ENCODE results near the gene AOAH.

The AOAH gene

GRCh38 chr7:36599645-36600313 is 124.5 kb downstream of the AOAH start:
- DNase-seq = no peak

- DNase-seq = no peak
Observed at GRCh38 chr7:36598054-36598674, 126.1 kb downstream of the AOAH start.

GRCh38 chr7:36597090-36597773 is 127.1 kb downstream of the AOAH start:
- no peak for DNase-seq

- DNase-seq = no peak
Observed at GRCh38 chr7:36594445-36594844, 129.8 kb downstream of the AOAH start.

- no peak for DNase-seq
Observed at GRCh38 chr7:36591636-36592035, 132.7 kb downstream of the AOAH start.

- DNase-seq = no peak
Observed at GRCh38 chr7:36589391-36589790, 134.9 kb downstream of the AOAH start.

- DNase-seq = peak; percentile 15
Observed at GRCh38 chr7:36583318-36583717, 141.0 kb downstream of the AOAH start.

GRCh38 chr7:36575832-36576231 is 148.5 kb downstream of the AOAH start:
- DNase-seq = no peak

- DNase-seq = no peak
Observed at GRCh38 chr7:36573066-36573465, 151.2 kb downstream of the AOAH start.

- DNase-seq = no peak
Observed at GRCh38 chr7:36571190-36571560, 153.1 kb downstream of the AOAH start.

GRCh38 chr7:36570528-36571189 is 153.6 kb downstream of the AOAH start:
- DNase-seq = no peak

GRCh38 chr7:36568452-36568849 is 155.8 kb downstream of the AOAH start:
- no peak for DNase-seq

- DNase-seq = no peak
Observed at GRCh38 chr7:36567699-36568451, 156.4 kb downstream of the AOAH start.

- no peak for DNase-seq
Observed at GRCh38 chr7:36565792-36566356, 158.4 kb downstream of the AOAH start.

- no peak for DNase-seq
Observed at GRCh38 chr7:36564489-36564888, 159.8 kb downstream of the AOAH start.

GRCh38 chr7:36563706-36564327 is 160.5 kb downstream of the AOAH start:
- DNase-seq = peak; percentile 2

- no peak for DNase-seq
Observed at GRCh38 chr7:36562121-36562520, 162.2 kb downstream of the AOAH start.

GRCh38 chr7:36549029-36549428 is 175.3 kb downstream of the AOAH start:
- DNase-seq = no peak

- no peak for DNase-seq
Observed at GRCh38 chr7:36547416-36547815, 176.9 kb downstream of the AOAH start.

- no peak for DNase-seq
Observed at GRCh38 chr7:36546331-36546730, 178.0 kb downstream of the AOAH start.

- DNase-seq = no peak
Observed at GRCh38 chr7:36545291-36545690, 179.0 kb downstream of the AOAH start.

- DNase-seq = no peak
Observed at GRCh38 chr7:36538126-36538525, 186.2 kb downstream of the AOAH start.
